Nephron (organoid): ENCODE measurements around the gene TSPAN11.
"Not testable (repeated sequence)": the region's sequence is repeated elsewhere in the genome, so short reads cannot be mapped to it uniquely, and the experiment has no call there.

Experiments
- H3K27ac Mint-ChIP-seq, 3 experiments: 2 replicates each; pipeline ENCODE4 v1.8.0; 2020; ENCODE audit warnings: mixed read lengths in 3 of 3, mild to moderate bottlenecking in 2 of 3, moderate library complexity in 1 of 3
- H3K27me3 Mint-ChIP-seq: 2 replicates; pipeline ENCODE4 v1.8.0; 2021; ENCODE audit warnings: low read depth, mild to moderate bottlenecking, moderate library complexity, mixed read lengths
- H3K36me3 Mint-ChIP-seq: 2 replicates; pipeline ENCODE4 v1.8.0; 2020; ENCODE audit warnings: low read depth, mixed read lengths
- H3K4me1 Mint-ChIP-seq: 2 replicates; pipeline ENCODE4 v1.8.0; 2020; ENCODE audit warnings: mixed read lengths
- H3K4me3 Mint-ChIP-seq, 3 experiments: 2 replicates each; pipeline ENCODE4 v1.8.0; 2020; ENCODE audit warnings: mild to moderate bottlenecking in 3 of 3, mixed read lengths in 3 of 3, moderate library complexity in 2 of 3
- H3K9me3 Mint-ChIP-seq: 2 replicates; pipeline ENCODE4 v1.8.0; 2020; ENCODE audit warnings: mixed read lengths
- TF ChIP-seq, protein P1 (sequence below), 3 experiments: fragments of 200-600 bp; sonication (generic); IDR thresholded peaks; one replicate each; pipeline ENCODE4 v1.5.0; 2021; ENCODE audit warnings: antibody characterized with exemption in 3 of 3; ENCODE audit not compliant: unreplicated experiment in 3 of 3

The TSPAN11 gene

DNA sequence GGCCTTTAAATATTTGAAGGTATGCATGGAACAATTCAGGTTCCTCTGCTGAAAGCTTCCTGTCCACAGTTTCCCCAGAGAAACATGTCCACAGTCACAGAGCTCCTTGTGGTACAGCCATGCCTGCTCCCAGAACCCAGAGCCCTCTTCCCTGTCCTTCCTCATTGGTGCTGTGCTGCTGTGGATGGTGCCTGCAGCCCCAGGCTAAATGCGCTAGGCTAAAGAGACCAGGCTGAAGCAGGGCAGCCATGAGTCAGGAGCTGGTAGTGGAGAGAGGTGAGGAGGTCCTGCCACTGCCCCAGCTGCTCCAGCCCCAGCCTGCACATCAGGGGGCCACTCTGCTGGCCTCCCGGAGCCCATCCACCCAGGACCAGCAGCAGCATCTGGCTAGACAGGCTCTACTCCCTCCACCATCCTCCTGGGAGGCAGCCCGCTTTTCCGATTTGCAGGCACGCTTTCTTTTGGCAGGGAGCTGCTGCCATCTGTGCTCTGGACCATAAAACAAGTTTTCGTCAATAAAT lies 81.8 kb downstream of the TSPAN11 start:
- TF ChIP-seq, protein P1, sequence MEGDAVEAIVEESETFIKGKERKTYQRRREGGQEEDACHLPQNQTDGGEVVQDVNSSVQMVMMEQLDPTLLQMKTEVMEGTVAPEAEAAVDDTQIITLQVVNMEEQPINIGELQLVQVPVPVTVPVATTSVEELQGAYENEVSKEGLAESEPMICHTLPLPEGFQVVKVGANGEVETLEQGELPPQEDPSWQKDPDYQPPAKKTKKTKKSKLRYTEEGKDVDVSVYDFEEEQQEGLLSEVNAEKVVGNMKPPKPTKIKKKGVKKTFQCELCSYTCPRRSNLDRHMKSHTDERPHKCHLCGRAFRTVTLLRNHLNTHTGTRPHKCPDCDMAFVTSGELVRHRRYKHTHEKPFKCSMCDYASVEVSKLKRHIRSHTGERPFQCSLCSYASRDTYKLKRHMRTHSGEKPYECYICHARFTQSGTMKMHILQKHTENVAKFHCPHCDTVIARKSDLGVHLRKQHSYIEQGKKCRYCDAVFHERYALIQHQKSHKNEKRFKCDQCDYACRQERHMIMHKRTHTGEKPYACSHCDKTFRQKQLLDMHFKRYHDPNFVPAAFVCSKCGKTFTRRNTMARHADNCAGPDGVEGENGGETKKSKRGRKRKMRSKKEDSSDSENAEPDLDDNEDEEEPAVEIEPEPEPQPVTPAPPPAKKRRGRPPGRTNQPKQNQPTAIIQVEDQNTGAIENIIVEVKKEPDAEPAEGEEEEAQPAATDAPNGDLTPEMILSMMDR (IDR thresholded peaks at IDR 0.05; ENCODE audit: unreplicated experiment in 3 of 3): no peak
- Mint-ChIP-seq H3K36me3 (no peaks in the 10 kb centered on the region), H3K27me3 (no peaks in the 10 kb centered on the region), H3K27ac (no peak overlapping the region), H3K4me1 (peaks cover 5% of the 10 kb centered on the region), H3K4me3 (no peak overlapping the region), H3K9me3 (no peaks in the 10 kb centered on the region)

DNA sequence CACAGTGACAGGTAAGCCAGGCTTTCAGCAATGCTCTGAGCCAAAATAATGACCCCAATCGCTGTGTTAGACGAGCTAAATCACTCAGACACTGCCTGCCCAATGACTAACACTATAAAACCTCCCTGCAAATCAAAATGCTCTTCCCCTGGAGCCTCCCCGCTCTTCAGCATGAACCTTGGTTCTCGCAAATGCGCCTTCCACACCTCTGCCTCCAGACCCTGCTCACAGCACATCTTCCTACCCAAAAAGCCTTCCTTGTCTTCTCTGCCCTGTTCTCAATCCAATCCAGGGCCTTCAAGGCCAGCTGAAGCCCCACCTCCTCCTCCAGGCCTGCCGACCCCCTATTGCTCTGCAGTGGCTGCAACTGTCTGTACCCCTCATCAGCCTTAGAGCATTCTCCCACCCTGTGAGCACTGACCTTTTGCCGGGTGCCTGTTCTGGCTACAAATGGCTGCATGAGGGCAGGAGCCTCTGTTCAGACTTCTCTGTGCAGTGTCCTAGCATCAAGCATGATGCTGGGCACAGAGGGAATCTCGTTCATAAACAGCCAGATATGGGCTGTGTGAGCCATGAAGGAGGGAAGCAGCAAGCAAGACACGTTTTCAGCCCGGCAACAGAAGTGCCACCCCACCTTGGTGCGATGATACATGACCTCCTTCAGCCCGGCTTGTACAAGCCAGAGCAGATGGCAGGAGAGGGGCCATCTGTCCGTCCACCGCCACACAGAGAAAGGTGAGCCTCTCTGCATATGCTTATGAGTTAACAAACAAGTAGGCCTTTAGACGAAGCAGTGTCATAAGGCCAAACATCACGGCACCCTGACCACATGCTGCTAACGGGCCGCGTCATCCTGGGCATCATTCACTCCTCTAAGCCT lies 82.7 kb downstream of the TSPAN11 start:
- Mint-ChIP-seq H3K27me3 (no peaks in the 10 kb centered on the region), H3K4me3 (no peak overlapping the region), H3K9me3 (no peaks in the 10 kb centered on the region), H3K36me3 (no peaks in the 10 kb centered on the region), H3K27ac (no peak overlapping the region), H3K4me1 (peaks cover 5% of the 10 kb centered on the region)
- TF ChIP-seq, protein P1 (IDR thresholded peaks at IDR 0.05; ENCODE audit: unreplicated experiment in 3 of 3): no peak

DNA sequence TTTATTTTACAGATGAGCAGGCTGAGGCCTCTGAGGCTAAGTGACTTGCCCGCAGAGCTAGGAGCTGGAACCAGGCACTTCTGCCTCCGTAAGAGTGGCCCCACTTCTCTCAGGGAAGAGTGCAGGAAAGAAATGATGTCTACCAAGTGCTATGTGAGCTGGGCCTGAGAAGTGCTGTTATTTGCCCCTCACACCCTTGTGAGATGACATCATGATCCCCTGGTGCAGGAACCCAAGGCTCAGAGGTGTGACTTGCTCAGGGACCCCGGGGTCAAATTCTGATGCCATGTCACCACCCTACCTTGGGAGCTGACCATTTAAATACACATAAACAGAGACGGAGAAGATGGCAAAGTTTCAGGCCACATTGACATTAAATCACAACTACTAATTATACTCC lies 83.4 kb downstream of the TSPAN11 start:
- TF ChIP-seq, protein P1 (IDR thresholded peaks at IDR 0.05; ENCODE audit: unreplicated experiment in 3 of 3): no peak
- no peak overlapping the region for H3K4me3 Mint-ChIP-seq
- H3K36me3 Mint-ChIP-seq: no peaks in the 10 kb centered on the region
- H3K27ac Mint-ChIP-seq: no peak overlapping the region
- H3K9me3 Mint-ChIP-seq: no peaks in the 10 kb centered on the region
- H3K27me3 Mint-ChIP-seq: no peaks in the 10 kb centered on the region
- H3K4me1 Mint-ChIP-seq: peaks cover 5% of the 10 kb centered on the region

DNA sequence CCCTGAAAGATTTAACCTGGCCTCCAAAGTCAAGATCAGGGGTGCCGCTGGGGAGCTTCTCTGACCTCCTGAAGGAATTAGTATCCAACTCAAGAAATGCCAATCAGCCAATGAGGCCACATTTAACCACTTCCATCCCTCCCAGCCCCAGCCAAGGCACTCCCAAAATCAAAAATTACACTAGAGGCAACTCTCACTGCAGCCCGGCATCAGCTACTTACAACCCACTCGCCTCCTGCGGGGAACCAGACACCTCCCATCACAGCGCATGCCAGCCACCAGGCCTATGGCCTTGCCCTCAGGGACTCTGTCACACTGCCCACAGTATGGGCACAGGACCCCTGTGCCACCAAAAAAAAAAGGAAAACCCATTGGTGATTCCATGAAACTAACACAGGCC lies 84.8 kb downstream of the TSPAN11 start:
- TF ChIP-seq, protein P1 (IDR thresholded peaks at IDR 0.05; ENCODE audit: unreplicated experiment in 3 of 3): no peak
- H3K9me3 Mint-ChIP-seq: no peaks in the 10 kb centered on the region
- H3K4me1 Mint-ChIP-seq: peaks cover 9% of the 10 kb centered on the region
- no peak overlapping the region for H3K4me3 Mint-ChIP-seq
- peaks cover 5% of the 10 kb centered on the region for H3K27me3 Mint-ChIP-seq
- H3K27ac Mint-ChIP-seq: no peak overlapping the region
- no peaks in the 10 kb centered on the region for H3K36me3 Mint-ChIP-seq

DNA sequence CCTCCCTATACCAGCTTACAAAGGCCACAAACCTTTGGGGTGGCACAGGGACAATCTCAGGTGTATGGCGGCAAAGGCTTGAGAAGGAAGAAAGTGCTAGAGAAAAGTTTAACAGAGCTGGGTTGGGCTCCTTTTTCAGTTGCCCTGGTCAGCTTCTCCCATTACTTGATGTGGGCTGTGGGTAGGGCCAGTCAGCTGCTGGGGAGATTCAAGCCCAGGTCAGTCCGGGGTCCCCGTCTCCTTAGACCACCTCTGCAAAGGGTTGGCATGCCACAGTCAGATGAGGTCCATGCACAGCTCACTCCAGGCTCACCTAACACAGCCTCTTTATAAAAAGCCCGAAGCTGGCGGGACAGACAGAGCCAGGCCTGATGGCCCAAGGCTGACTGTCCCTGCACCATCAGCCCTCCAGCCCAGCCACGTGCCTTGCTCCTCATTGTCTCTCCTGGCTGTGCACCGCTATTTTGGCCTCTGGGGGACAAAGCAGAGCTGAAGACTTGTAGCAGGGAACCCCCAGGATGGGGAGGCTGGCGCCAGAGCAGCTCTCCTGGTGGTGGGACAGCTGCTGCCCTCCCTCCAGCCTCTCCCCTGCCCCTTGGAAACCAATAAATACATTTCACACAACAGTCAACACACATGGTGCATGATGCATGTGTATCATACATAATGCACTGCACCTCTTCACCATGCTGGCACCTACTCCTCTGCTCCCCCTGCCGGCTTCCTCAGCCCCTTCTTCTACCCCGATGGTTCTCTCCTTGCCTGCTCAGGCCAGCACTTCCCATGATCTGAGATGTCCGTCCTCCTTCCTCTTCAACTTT lies 85.4 kb downstream of the TSPAN11 start:
- TF ChIP-seq, protein P1 (IDR thresholded peaks at IDR 0.05; ENCODE audit: unreplicated experiment in 3 of 3): no peak
- Mint-ChIP-seq H3K9me3 (no peaks in the 10 kb centered on the region), H3K4me1 (peaks cover 11% of the 10 kb centered on the region), H3K4me3 (no peak overlapping the region), H3K36me3 (no peaks in the 10 kb centered on the region), H3K27me3 (peaks cover 5% of the 10 kb centered on the region), H3K27ac (no peak overlapping the region)

DNA sequence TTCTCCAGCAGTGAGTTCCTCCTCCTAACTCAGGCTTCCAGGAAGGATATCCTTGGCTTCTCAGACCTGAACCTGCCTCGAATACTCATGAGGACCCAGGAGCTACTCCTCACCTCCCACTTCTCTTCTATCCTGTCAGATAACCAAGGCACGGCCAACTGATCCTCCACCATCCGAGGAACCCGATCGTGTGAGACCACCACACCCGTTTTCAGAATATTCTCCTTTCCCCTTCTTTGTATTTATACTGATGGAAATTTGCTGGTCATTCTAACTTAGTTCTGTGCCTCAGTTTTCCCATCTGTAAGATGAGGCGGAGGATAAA lies 86.0 kb downstream of the TSPAN11 start:
- H3K9me3 Mint-ChIP-seq, H3K4me3 Mint-ChIP-seq, H3K27ac Mint-ChIP-seq, H3K27me3 Mint-ChIP-seq, H3K36me3 Mint-ChIP-seq: not testable (repeated sequence)
- H3K4me1 Mint-ChIP-seq: peaks cover 11% of the 10 kb centered on the region
